HUES48 (cell line): ENCODE data around the gene NDUFA8.

Source experiments
- H3K27ac ChIP-seq: one replicate; pipeline ENCODE4 v1.7.0; 2013; ENCODE audit warnings: low read depth, low read length, inconsistent platforms
- H3K27me3 ChIP-seq: 2 replicates; pipeline ENCODE4 v1.6.1; 2013; ENCODE audit warnings: mild to moderate bottlenecking, low read length; ENCODE audit not compliant: control insufficient read depth, insufficient read depth
- H3K36me3 ChIP-seq: 2 replicates; pipeline ENCODE4 v1.6.1; 2013; ENCODE audit warnings: low read length; ENCODE audit not compliant: control insufficient read depth, insufficient read depth
- H3K4me1 ChIP-seq: 2 replicates; pipeline ENCODE4 v1.6.1; 2013; ENCODE audit warnings: mild to moderate bottlenecking, low read length; ENCODE audit not compliant: control insufficient read depth, insufficient read depth
- H3K4me3 ChIP-seq: 2 replicates; pipeline ENCODE4 v1.5.1; 2013; ENCODE audit warnings: mild to moderate bottlenecking, low read depth, low read length
- H3K9ac ChIP-seq: 2 replicates; pipeline ENCODE4 v1.6.1; 2013; ENCODE audit warnings: mild to moderate bottlenecking, low read depth, low read length, moderate library complexity
- H3K9me3 ChIP-seq: 2 replicates; pipeline ENCODE4 v1.6.1; 2013; ENCODE audit warnings: low read length; ENCODE audit not compliant: control insufficient read depth, insufficient read depth

Gene NDUFA8

GRCh38 chr9:122096620-122097415 is 62.8 kb downstream of the NDUFA8 start:
- Histone ChIP-seq H3K36me3 (no peaks in the 10 kb centered on the region), H3K9ac (no peak overlapping the region), H3K9me3 (no peaks in the 10 kb centered on the region), H3K27ac (no peak overlapping the region), H3K4me3 (no peak overlapping the region), H3K27me3 (peaks cover 14% of the 10 kb centered on the region), H3K4me1 (no peaks in the 10 kb centered on the region)

GRCh38 chr9:122095010-122095767 is 64.4 kb downstream of the NDUFA8 start:
- Histone ChIP-seq H3K27ac (no peak overlapping the region), H3K9me3 (no peaks in the 10 kb centered on the region), H3K4me3 (peak overlapping the region; percentile 51), H3K36me3 (no peaks in the 10 kb centered on the region), H3K4me1 (no peaks in the 10 kb centered on the region), H3K9ac (no peak overlapping the region), H3K27me3 (peaks cover 18% of the 10 kb centered on the region)
